GM12875 (cell line): ENCODE measurements around the gene DBI.
"Not testable (repeated sequence)": the region's sequence is repeated elsewhere in the genome, so short reads cannot be mapped to it uniquely, and the experiment has no call there.

Experiments used
- H3K4me3 ChIP-seq: one replicate; pipeline ENCODE4 v1.5.1; 2011; ENCODE audit warnings: low read depth, low read length, control low read depth
- TF ChIP-seq, protein P1 (sequence below): IDR thresholded peaks from 2 replicates; pipeline ENCODE4 v1.5.1; 2011; ENCODE audit warnings: low read depth, mild to moderate bottlenecking, control low read depth, inconsistent platforms, low read length, moderate library complexity, borderline replicate concordance; ENCODE audit not compliant: insufficient read depth

DBI gene

DNA sequence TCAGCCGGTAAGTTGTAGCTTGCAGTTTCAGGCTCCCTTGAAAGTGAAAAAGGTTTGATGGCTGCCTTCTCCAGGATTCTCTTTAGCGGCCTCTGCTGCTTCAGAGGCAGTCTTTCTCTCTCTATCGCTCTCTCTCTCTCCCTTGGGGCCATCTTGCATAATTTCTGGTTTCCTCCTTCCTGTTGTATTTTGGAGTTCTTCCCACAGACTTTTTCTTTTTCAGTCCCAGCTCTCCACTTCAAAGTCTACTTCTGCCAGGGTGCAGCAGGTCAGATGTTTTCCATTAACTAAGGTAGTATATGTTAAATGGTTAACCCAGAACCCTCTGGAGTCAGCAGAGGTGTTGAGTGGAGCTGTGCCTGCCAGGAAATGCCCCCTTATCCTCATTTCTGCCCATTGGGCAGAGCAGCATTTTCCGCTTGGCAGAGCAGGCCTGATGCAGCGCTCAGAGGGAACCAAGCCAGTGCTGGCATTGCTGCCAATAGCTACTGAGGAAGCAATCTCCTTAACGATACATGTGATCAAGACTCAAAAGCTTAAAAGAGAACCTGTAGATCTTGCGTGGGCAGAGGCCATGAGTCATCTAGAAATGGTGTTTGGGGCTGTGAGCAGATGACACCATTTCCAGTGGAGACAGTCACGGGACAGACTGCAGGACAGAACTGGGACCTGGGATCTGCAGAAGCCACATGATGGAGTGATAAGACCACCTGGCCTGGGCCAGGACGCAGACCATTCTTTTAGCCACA lies 20.8 kb downstream of the DBI start:
- TF ChIP-seq, protein P1, sequence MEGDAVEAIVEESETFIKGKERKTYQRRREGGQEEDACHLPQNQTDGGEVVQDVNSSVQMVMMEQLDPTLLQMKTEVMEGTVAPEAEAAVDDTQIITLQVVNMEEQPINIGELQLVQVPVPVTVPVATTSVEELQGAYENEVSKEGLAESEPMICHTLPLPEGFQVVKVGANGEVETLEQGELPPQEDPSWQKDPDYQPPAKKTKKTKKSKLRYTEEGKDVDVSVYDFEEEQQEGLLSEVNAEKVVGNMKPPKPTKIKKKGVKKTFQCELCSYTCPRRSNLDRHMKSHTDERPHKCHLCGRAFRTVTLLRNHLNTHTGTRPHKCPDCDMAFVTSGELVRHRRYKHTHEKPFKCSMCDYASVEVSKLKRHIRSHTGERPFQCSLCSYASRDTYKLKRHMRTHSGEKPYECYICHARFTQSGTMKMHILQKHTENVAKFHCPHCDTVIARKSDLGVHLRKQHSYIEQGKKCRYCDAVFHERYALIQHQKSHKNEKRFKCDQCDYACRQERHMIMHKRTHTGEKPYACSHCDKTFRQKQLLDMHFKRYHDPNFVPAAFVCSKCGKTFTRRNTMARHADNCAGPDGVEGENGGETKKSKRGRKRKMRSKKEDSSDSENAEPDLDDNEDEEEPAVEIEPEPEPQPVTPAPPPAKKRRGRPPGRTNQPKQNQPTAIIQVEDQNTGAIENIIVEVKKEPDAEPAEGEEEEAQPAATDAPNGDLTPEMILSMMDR: peak; percentile 37; the same call in 1 of the 2 replicates
- no peak overlapping the region for H3K4me3 ChIP-seq

DNA sequence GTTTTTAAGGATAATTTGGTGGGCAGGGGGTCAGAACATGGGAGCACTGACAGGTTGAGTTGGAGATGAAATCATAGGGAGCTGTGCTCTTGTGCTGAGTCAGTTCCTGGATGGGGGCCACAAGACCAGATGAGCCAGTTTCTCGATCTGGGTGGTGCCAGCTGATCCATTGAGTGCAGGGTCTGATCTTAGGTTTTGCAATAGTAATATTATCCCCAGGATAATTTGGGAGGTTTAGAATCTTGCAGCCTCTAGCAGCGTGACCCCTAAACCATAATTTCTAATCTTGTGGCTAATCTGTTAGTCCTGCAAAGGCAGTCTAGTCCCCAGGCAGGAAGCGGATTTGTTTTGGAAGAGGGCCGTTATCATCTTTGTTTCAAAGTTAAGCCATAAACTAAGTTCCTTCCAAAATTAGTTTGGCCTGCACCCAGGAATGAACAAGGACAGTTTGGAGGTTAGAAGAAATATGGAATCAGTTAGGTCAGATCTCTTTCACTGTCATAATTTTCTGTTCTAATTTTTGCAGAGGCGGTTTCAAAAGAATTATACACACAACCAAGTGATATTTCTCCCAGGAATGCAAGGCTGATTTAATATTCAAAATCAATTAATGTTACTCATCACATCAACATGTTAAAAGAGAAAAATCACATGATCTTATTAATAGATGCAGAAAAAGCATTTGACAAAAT lies 23.0 kb downstream of the DBI start:
- TF ChIP-seq, protein P1: no peak
- H3K4me3 ChIP-seq: no peak overlapping the region

DNA sequence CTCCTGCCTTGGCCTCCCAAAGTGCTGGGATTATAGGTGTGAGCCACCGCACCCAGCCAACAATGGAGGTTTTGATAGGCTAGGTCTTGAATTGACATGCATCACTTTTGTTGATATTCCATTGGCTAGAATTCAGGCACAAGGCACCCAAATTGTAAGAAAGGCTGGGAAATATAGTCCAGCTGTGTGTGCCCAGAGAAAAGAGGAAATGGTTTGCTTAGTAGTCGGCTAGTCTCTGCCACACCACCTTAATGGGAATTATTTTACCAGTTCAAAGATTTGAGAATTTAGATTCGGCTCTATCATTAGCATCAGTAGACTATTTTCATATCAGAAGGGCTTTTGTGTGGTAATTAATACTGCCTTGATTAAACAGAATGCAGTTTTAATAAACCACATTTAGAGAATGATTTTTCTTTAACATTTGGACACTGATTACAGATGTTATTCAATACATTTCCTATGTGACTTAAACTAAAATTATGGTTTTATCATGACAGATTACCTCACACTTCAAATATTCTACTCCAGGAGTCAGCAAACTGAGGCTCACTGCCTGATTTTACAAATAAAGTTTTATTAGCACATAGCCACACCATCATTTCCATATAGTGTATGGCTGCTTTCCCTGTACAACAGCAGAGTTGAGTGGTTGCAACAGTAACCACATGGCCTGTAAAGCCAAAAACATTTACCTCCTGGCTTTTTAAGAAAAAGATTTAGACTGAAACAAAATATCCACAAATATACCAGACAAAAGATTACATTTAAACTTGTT lies 27.4 kb downstream of the DBI start:
- TF ChIP-seq, protein P1: no peak
- no peak overlapping the region for H3K4me3 ChIP-seq

DNA sequence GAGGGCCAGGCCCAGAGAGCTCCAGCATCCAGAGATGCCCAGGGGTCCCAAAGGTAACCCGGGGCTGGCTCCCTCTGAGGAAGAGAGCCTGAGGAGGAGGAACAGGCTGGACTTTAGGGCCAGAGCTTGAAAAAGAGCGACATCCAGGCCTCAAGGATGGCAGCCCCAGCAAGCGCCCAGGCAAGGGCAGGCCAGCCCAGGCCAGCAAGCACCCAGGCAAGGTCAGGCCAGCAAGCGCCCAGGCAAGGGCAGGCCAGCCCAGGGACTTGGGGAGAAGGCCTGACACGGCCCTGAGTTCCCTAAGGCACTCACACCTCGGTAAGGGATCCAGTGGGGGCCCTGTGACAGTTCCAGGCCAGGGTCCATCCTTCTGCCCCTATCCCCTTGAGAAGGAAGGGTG lies 30.4 kb downstream of the DBI start:
- TF ChIP-seq, protein P1: no peak
- no peak overlapping the region for H3K4me3 ChIP-seq

DNA sequence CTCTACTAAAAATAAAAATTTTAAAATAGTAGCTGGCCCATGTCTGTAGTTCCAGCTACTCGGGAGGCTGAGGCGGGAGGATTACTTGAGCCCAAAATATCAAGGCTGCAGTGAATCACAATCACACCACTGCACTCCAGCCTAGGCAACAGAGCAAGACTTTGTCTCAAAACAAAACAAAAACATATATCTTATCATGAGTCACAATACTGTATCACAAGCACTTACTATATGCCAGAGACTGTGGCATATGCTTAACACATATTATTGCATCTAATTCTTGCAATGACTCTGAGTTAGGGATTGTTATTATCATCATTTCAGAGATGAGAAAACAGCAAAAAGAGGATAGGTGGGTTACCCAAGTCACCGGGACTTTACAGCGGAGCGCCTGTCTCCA lies 35.3 kb downstream of the DBI start:
- TF ChIP-seq, protein P1: no peak
- H3K4me3 ChIP-seq: no peak overlapping the region

DNA sequence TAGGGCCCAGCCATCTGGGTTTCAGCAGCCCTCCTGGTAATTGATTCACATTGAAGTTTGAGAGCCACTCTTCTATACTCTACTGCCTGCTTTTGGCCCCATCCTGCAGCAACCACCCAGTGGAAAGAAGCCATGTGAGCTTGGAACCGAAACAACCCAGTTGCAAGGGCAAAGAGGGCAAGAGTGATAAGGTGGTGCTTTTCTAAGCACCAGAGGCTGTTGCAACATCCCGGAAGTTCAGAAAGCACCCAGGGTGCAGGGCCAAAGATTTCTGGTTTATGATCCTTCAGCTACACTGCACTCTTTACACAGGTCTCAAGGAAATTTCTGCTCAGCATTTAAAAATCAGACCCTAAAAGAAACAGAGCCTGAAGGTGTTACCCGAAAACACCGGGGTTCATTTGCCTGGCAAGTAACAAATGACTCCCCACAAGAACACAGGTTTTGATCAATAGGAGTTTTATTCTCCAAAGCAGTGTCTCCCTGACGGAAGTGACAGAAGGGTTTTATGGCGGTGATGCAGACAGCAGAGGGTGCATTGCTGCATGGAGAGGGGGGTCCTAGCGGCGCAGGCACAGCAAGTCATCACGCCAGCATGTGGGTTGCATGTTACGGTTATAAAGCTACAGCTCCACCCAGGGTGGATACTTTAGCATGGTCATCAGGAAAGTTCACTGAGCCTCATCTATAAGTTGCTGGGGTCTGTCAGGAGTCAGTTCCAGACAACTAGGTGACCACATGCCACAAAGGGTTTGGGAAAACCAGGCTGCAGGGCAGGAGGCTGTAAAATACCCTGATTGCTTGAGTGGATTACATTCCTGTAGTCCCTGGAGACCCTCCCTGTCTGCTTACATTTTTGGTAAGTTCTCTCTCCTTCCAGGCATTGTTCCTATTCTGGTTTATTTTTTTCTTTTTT lies 36.1 kb downstream of the DBI start:
- TF ChIP-seq, protein P1: no peak
- H3K4me3 ChIP-seq: no peak overlapping the region

DNA sequence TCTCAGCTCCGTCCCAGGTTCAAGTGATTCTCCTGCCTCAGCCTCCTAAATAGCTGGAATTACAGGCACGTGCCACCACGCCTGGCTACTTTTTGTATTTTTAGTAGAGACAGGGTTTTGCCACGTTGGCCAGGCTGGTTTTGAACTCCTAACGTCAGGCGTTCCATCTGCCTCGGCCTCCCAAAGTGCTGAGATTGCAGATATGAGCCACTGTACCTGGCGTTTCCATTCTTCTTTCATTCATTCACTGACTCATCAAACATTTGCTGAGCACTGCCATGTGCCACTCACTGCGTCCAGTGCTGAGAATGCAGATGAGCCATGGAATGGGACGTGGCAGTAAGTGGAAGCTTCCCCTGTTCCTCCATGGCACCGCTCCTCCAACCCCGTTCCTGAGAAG lies 36.8 kb downstream of the DBI start:
- H3K4me3 ChIP-seq: not testable (repeated sequence)
